AG09319 (cell line): Measurements from ENCODE around the gene ARPC5.
A peak's percentile ranks its signal among the peaks of the same experiment; 100 is the strongest.
"Not testable (repeated sequence)": the region's sequence is repeated elsewhere in the genome, so short reads cannot be mapped to it uniquely, and the experiment has no call there.

Experiments
- DNase-seq: peaks from one replicate; pipeline ENCODE4 v3.0.0-alpha.2; 2010; ENCODE audit warnings: low read depth; ENCODE audit errors: extremely low read depth
- CTCF ChIP-seq: IDR thresholded peaks from 2 replicates; pipeline ENCODE4 v1.5.1; 2011; ENCODE audit warnings: low read depth, mild to moderate bottlenecking, inconsistent platforms, low read length, moderate library complexity

ARPC5 gene

GRCh38 chr1:183634429-183635065 is 1.0 kb downstream of the ARPC5 start:
- no peak for DNase-seq

DNA sequence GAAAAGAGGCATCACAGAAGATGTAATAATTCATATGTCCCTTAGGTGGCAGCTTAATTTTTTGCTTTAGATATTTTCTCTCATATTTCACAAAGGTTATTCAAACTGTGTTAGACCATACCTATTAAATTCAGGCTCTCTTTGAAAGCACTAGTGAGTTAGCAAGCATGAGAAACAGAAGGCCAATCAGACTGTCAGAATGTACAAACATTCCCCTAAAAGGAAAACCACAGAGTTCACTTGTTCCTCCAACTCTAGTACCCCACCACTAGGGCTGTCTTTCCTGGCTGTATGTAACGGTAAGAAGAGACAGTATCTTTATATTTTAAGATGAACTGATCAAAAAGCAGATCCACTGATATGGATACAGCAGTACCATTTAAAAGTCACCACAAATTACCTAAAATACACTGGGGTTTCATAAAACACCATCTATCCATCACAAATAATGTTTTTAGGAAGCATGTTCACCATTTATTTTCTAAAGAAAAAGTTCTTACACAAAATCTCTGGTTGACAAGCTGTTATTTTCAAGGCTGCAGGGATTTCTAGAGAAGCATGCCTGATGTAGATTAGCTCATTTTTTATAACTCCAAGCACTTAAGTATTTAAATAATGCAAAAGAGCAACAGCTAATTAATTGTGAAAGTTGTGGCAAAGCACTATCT is 1.8 kb downstream of the ARPC5 start:
- peak; percentile 58 for TF ChIP-seq CTCF
- DNase-seq = peak; percentile 76

More at GRCh38 chr1:183634429-183635065, 1.0 kb downstream of the ARPC5 start:
- no peak for TF ChIP-seq CTCF

- TF ChIP-seq CTCF = no peak
These were observed 2.6 kb downstream of the ARPC5 start for GRCh38 chr1:183632964-183633363.

GRCh38 chr1:183632114-183632513 is 3.5 kb downstream of the ARPC5 start:
- no peak for DNase-seq
- TF ChIP-seq CTCF = no peak

More at GRCh38 chr1:183632964-183633363, 2.6 kb downstream of the ARPC5 start:
- no peak for DNase-seq

GRCh38 chr1:183630748-183631147 is 4.8 kb downstream of the ARPC5 start:
- no peak for TF ChIP-seq CTCF
- DNase-seq = no peak

DNA sequence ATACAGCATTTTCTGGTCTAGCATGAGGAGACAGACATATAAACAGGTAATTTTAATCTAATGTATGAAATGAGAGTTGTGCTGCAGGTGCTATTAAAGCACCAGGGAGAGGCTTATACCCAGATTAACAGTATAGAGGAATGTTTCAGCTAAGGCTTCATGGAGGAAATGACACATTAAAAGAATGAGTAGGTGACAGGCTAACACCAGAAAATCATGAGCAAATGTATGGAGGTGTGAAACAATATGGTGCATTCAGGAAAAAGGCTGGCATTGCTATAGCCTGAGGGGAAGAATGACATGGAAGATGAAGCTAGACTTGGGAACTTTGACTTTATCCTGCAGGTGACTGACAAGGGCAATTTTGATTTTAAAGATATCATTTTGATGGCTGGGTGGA is 7.0 kb downstream of the ARPC5 start:
- no peak for TF ChIP-seq CTCF
- DNase-seq = no peak

- not testable (repeated sequence) for DNase-seq
These were observed 9.3 kb downstream of the ARPC5 start for GRCh38 chr1:183626236-183626635.
